Stimulated activated CD8-positive, alpha-beta memory T cell treated with anti-CD3 and anti-CD28 coated beads, Interleukin-12 subunit alpha, Interleukin-12 subunit beta, amount 100 ng/mL, for 24 hours (primary cell): ENCODE results near the gene PIGV.

Experiments used
- DNase-seq: peaks from one replicate; pipeline ENCODE4 v3.0.0-alpha.2; 2020; ENCODE audit errors: extremely low read depth

The PIGV gene

DNA sequence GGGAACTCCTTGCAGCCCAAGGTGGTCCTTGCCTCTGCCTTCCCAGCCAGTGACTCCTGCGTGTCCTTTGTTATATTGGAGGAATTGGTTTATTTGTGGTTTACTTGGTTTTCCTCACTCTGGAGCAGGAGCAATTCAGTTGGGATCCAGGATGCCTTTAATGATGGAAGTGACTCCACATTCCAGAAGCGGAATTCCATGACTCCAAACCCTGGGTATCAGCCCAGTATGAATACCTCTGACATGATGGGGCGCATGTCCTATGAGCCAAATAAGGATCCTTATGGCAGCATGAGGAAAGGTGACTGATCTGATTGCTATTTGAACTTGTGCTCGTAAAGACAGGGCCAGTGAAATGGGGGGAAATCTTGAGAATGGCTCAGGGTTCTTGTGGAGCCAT lies 15.1 kb upstream of the PIGV start:
- DNase-seq, result no peak

DNA sequence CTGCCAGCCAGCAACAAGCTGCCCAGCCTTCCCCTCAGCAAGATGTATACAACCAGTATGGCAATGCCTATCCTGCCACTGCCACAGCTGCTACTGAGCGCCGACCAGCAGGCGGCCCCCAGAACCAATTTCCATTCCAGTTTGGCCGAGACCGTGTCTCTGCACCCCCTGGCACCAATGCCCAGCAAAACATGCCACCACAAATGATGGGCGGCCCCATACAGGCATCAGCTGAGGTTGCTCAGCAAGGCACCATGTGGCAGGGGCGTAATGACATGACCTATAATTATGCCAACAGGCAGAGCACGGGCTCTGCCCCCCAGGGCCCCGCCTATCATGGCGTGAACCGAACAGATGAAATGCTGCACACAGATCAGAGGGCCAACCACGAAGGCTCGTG lies 13.3 kb upstream of the PIGV start:
- DNase-seq, result no peak

DNA sequence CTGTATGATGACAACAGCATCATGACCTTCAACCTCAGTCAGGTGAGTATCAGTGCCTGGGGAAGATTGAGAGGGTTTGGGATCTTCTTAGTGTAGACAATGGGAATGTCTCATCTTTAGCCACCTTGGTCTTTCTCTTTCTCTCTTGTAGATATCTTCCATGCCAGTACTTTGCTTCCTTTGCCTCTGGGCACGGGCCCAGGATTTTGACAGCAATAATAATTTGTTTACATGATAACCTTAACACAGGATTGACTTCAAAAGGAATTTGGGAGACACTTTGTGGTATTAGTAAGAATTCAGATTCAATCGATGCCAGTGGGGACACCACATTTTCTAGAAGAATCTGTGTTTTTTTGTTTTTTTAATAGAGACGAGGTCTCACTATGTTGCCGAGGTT lies 12.1 kb upstream of the PIGV start:
- no peak for DNase-seq

DNA sequence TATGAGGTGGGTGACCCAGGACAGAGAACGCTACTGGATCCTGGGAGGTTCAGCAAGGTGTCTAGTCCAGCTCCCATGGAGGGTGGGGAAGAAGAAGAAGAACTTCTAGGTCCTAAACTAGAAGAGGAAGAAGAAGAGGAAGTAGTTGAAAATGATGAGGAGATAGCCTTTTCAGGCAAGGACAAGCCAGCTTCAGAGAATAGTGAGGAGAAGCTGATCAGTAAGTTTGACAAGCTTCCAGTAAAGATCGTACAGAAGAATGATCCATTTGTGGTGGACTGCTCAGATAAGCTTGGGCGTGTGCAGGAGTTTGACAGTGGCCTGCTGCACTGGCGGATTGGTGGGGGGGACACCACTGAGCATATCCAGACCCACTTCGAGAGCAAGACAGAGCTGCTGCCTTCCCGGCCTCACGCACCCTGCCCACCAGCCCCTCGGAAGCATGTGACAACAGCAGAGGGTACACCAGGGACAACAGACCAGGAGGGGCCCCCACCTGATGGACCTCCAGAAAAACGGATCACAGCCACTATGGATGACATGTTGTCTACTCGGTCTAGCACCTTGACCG lies 8.6 kb upstream of the PIGV start:
- DNase-seq, result no peak

DNA sequence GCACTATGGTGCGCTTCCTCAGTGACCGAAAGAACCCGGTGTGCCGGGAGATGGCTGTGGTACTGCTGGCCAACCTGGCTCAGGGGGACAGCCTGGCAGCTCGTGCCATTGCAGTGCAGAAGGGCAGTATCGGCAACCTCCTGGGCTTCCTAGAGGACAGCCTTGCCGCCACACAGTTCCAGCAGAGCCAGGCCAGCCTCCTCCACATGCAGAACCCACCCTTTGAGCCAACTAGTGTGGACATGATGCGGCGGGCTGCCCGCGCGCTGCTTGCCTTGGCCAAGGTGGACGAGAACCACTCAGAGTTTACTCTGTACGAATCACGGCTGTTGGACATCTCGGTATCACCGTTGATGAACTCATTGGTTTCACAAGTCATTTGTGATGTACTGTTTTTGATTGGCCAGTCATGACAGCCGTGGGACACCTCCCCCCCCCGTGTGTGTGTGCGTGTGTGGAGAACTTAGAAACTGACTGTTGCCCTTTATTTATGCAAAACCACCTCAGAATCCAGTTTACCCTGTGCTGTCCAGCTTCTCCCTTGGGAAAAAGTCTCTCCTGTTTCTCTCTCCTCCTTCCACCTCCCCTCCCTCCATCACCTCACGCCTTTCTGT lies 7.3 kb upstream of the PIGV start:
- DNase-seq, result no peak

DNA sequence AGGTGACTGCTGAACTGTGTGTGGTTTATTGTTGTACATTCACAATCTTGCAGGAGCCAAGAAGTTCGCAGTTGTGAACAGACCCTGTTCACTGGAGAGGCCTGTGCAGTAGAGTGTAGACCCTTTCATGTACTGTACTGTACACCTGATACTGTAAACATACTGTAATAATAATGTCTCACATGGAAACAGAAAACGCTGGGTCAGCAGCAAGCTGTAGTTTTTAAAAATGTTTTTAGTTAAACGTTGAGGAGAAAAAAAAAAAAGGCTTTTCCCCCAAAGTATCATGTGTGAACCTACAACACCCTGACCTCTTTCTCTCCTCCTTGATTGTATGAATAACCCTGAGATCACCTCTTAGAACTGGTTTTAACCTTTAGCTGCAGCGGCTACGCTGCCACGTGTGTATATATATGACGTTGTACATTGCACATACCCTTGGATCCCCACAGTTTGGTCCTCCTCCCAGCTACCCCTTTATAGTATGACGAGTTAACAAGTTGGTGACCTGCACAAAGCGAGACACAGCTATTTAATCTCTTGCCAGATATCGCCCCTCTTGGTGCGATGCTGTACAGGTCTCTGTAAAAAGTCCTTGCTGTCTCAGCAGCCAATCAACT lies 6.4 kb upstream of the PIGV start:
- no peak for DNase-seq

DNA sequence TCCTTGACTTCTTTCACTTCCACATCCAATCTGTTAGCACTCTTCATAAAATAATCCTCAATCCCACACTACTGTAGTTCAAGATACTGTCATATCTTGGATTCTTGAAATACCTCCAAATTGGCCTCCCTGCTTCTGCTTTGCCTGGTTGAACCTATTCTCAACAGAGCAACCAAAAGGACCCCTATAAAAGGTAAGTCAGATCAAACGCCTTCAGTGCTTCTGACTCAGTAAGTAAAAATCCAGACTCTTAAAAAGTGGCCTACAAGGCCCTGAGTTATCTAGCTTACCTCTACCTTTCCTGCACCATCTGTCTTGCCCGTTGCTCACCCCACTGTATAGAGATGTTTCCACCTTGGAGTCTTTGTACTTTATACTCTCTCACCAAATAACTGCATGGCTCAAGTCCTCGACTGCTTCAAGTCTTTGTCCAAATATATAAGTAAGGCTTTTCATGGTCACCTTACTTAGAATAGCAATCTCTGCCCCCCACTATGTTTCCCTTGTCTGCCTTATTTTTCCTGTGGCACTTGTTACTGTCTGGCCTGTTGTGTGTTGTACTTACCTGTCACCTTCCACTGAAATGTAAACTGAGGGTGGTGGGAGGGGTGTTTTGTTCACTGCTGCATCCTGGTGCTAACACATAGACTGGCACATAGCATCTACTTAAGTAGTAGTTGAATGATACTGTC lies 5.1 kb upstream of the PIGV start:
- DNase-seq, result no peak

DNA sequence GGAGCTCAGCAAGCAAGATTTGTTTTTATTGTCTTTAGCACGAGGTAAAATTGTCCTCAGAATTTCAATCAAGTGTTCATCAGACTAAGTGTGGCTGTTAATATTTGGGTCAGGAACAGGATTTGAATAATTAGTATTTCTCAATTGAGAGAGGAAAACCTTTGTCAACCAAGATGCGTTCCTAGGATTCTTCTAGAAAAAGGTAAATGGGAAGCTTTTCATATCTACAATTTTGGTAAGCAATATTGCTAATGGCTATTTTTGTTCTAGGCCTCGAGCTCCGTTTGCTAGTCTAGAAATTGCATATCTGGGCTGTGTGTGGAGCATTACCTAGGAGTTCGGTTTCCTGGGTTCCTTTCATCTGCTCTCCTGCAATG lies 4.1 kb upstream of the PIGV start:
- DNase-seq, result no peak

DNA sequence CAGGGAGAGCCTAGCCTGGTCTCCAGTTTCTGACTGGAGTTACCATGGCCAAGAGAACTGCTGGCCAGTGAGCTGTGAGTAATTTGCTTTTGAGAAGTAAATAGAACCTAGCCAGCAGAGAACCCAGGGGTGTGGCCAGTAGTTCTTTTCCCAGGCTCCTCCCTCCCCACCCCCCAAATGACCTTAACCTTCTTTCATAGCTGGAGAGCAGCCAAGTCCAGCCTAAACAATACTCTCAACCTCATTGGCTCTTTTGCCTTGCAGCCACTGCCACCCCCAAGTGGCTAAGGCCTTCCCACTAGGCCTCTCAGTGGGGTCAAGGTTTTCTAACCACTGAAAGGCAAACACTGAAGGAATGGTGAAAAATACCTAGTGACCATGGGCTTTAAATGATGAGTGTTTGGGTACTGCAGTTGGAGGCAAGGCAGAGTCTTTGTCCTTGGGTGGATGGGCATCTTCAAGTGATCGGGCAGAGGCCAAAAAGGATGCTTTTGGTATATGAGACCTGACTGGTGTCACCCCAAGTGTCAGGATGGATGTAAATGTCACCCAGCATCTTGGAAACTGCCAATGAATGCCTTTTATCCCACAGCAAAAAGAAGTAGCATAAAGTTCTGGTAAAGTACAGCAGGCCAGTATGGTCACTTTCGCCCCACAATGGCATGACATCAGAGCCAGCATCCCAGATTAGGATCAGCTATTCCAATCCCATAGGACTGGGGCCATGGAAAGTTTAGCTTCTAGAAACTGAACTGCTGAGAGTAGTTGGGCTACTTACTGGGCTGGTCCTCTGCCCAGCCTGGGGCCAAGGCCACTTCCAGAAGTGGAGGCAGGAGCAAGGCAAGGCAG lies 3.5 kb upstream of the PIGV start:
- DNase-seq, result no peak

DNA sequence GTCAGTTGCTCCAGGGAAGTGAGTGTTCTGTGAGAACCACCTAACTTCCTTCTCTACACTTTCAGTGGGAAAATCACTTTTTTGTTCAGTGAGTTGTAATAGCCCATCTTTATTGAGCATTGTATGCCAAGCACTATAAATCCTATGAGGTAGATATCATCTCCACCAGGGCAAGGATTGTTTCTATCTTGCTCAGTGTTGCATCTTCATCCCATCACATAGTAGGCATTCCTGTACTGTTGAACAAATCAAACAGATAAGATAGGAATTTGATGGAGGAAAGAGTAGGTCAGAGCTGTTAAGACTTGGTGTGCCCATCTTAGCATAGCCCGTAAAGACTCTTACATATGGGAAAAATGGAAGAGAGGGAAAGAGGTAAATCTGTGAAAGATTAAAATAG lies 2.9 kb upstream of the PIGV start:
- DNase-seq, result no peak

DNA sequence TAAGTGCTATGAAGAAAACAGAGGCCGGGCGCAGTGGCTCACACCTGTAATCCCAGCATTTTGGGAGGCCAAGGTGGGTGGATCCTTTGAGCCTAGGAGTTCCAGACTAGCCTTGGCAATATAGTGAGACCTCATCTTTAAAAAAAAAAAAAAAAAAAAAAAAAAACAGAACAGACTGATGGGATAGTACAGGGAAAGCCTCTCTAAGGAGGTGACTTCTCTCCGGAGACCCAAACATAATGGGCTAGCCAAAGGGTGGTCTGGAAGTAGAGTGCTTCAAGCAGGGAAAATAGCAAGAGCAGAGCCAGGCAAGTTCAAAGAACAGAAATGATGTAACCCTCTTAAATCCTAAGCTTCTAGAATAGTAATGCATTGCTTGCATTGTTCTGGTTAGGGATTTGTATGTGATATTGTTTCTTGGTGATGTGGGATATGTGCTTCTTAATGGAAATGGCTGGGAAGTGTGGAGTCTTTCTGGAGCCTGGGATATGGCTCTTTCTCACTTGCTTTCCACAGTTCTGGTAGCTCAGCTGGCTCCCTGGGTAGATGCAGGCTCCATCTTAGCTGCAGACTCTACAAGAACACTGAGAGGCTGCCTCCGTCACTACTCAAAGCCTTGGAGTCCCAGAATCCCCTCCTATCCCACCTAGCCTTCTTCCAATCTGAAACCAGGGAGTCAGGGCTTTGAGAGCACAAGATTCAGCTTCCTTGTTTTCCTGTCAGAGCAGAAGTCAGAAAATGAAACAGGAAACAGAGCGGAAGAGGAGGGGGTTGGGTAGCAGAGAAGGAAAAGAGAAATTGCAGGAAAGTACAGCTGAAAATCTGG lies 1.9 kb upstream of the PIGV start:
- DNase-seq, result no peak

DNA sequence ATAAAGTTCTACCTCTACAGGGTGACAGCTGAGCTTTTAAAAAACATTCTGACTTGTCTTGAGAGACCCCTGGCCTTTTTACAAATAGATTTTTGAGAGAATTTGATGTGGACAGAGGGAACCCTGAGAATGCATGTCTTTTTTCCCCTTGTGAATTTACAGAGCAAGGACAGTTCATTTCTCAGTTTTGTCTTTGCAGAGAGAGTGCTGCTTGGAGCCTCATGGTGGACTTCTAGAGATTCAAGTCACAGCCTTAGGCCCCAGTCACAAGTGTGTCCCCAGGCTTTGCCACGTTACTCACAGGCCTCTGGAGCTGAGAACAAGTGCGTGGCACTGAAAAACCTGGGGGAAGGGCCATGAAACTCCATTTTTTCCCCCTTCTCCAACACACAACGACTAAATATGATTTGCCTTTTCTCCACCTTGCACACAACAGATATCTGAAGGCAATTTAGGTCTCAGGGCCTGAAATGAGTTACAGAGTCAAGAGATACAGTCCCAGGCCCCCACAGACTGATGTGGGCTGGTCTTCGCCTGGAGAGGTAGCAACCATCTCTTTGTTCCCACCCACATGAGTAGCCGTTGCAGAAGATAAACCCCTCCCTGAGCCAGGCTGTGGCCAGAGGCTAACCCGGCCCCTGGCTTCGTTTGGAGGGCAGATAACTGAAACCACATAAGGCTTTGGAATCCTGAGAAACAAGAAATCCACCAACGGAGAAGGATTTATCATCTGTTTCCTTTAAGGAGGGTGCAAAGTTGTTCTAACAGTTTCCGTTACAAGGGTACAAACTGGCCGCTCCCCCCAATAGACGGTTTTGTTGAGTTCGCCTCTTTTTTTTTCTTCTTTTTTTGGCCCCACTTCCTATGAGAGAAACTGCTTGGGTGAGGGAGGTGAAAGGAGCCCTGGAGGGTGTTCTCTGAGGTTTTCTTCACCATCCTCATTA lies 1.0 kb upstream of the PIGV start:
- no peak for DNase-seq

DNA sequence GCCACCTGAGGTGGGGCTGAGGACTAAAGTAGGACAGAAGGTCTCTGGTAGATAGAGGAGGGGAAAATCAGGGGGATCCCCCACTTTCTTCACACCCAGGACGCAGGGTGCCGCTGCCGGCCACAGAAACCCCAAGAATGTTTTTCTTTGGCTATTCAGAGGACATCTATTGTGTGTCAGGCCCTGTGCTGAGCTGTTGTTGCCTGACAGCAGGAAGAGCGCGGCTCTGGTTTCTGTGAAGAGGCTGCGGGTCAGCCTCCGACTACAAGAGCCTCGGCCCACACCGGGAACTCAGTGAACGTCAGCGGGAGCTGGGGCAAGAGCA lies 407 bp upstream of the PIGV start:
- peak; percentile 38 for DNase-seq

DNA sequence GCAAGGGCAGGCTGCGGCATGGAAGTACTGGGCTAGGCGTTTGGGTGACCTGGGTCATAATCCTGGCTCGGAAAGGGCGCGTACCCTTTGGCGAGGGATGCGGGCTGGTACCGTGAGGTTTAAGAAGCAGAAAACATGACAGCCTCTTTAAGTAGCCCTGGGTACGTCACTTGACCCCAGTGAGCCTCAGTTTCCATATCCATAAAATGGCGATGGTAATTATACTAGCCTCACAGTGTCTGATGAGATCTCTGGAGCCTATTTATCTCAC lies 700 bp downstream of the PIGV start:
- DNase-seq, result no peak

DNA sequence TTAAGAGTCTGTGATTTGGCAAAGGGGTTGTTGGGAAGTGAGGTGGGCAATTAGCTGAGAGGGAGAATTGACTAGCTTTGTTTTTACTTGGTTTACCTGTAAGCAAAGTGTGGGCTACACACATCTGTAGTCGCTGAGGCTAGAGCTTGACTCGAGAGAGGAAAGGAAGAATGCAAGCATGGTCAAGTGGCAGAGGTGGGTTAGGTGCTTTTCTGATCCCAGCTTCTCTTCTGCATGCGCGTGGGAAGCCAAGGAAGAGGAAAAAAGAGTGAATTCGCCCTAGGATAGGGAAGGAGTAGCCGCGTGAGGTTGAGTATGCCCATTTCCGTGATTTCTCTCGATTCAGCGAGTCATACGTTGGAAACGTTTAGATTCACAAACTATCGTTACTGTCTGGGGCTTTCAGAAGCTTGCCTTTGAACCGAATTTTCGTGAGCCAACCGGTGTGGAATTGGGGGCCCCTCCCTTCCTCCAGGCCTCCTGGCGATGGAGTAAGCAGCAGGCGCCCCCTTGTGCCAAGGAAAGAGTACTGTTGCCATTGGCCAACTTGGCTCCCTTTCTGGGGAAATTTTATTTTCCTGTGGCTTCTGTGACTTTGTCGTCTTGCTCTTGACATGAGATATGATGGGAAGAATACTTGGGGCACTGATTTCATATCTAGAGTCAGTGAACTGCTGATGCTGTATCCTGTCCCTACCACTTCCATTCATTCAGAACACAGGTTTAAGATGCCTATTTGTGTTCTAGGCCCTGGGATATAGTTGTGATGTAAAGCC lies 1.3 kb downstream of the PIGV start:
- peak; percentile 68 for DNase-seq

DNA sequence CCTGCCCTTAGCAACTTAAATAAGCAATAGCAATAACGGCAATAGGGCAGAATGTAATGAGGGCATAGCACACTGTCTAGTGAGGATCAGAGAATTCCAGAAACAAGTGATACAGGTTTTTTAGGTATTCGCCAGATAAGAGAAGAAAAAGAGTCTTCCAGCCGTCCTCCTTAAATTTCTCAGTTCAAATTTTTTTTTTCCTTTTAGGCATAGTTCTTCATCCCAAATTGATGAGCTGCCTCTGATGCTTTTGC lies 1.8 kb downstream of the PIGV start:
- no peak for DNase-seq

DNA sequence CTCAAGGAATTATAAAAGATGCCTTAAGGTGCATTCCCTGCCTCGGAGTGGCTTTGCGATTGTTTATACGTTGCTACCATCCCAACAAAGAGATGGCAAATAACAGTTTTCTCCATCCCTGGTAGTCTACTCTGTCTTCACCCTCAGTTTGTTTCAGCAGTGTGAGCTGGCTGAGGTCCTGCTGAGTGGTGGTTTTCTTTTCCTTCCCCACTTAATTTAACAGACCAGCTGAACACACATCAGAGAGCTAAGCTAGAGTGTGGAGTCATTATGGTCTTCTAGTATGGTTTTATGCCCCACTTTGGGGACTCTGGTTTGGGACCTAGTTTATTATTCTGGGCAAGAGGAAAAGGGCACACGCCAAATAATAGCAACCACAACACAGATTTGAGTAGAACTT lies 2.2 kb downstream of the PIGV start:
- no peak for DNase-seq

DNA sequence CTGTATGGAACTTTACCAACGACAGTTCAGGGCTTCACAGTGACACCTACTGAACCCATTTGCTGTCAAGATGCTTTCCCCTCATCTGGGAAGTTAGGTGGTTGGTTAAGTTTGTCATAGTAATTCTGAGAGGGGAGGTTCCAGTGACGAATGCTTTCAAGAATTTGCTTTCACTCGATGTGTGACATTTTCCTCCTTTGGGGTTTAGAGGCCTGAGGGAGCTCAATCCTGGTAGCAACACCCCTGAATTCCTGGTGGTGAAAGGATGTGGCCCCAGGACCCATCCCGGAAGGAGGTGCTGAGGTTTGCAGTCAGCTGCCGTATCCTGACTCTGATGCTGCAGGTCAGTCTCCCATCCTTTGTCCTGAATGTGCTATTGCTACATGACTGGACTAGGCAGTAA lies 2.8 kb downstream of the PIGV start:
- no peak for DNase-seq

DNA sequence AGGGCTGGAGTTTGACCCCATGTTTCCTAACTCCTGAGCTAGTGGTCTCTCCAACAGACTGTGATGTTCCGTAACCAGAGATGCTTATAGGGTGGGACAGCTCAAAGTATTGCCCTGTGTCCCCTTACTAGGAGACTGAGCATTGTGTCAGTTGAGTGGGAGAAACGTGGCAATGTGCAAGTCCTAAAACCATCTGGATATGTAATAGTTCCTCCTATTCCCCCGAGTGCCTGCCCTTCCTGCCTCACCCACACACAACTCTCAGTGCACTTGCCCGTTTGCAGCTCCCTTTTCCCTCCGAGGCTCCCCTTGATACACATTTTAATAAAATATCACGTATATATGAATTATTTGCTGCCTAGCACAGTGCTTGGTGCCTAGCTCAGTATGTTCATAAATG lies 3.4 kb downstream of the PIGV start:
- DNase-seq, result no peak

DNA sequence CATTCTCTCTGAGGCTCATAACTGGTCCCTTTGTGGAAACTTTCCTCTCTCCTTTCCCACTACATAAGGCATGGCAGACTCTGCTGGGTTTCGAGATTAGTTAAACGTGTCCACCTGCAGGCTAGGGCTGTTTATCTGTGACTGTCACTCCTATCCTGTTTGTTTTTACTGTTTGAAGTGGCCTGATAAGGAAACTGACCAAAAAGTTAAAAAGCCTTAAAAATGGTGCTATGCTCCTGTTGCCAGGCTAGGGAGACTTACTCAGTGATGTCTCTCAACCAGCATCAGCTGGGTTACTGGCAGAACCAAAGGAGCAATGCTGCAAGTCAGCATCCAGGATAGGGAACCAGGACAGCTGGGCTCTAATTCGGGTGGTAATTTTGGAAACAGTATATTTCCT lies 3.9 kb downstream of the PIGV start:
- DNase-seq, result no peak
